ENCODE results near the gene MID1.
A peak's percentile ranks its signal among the peaks of the same experiment; 100 is the strongest.

Gene MID1

GRCh38 chrX:10529344-10529743 lies 91.0 kb downstream of the MID1 start:
- DNase-seq, result peak; percentile 38

- no peak for DNase-seq
Measured at GRCh38 chrX:10526451-10526850, 93.9 kb downstream of the MID1 start.

DNA sequence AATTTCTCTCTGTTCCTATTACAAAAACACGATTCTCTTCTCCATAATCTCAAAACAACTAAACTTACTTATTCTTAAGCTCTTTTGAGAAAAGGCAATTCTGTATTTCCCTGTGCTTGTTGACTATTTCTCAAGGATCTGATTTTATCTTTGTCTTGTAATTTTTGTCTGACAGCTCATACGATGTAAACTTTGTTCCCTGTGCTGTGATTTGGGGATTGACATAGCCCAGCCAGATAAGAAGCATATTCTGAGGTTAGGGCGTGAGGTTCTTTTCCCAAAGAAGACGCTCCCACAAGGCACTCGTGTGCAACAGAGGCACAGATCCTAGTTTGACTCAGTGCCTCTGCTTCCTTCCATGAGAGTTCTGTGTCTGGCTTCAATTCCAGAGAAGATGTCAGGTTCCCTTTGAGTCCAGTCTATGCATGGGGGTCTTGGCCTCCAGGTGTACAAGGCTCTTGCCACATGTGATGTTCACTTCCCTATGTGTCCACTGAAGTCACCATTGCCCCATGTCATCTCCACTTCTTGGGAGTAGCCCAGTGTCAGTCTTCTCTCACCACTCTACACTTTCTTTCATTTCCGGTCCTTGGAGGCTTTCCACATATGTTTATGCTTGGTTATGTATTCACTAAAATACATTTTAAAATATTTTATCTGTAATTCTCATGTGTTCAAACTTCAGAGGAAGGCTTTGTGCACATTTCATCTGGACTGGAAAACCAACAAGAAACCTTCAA lies 94.8 kb downstream of the MID1 start:
- DNase-seq, result no peak

DNA sequence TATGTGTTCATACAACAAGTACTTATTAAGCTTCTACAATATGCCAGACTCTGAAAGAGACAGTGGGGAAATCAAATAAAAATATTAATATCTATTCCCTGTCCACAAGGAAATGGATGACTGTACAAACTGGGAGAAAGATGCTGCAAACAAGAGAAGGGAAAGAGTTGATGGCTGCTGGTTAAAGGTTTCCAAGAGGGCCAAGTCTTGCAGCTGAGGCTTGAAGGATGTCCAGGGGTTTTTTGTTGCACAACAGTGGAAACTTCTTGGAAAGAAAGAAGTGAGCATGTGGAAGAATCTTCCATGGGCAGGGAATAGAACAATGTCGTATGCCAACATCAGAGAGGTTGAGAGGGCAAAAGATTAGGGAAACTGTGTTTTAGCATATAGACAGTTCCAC lies 95.8 kb downstream of the MID1 start:
- DNase-seq, result no peak

GRCh38 chrX:10519761-10520160 lies 100.6 kb downstream of the MID1 start:
- no peak for DNase-seq

DNA sequence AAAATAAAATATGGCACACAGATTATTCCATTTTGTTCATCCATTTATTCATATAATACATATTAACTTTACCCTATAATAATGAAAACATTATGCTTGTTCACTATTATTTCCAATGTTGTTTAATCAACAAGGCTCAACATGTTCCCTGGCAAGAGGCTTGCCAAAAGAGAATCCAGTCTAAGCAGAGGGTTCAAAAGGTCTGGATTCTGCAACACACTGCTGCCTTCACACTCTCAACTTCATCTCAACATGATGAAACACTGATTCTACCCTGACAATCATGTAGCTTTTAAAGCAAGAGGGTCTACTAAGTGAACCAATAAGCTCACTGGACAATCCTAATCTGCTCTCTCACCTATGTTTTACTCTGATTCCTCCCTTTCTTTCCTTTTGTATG lies 101.1 kb downstream of the MID1 start:
- DNase-seq, result no peak

GRCh38 chrX:10518073-10518472 lies 102.3 kb downstream of the MID1 start:
- no peak for DNase-seq

DNA sequence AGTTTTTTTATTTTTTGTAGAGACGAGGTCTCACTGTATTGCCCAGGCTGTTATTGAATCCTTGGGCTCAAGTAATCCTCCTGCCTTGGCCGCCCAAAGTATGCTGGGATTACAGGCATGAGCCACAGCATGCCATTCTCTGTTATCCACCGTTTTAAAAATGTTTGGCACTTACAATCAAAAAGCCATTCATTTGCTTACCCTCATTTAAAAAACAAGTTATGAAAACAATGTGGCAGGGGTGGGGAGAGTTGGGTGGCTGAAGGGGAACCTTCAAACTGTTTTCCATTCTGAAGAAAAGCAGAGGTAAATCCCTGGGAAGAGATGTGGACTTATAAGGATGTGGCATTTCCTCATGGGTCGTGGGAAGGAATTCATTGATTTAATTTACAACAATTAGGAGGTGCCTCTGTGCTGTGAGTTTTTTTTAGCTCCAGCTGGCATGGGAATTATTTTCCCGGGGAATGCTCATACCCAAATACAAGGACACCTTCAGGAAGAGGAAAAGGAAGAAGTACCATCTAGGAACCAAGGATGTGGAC lies 103.5 kb downstream of the MID1 start:
- no peak for DNase-seq

DNA sequence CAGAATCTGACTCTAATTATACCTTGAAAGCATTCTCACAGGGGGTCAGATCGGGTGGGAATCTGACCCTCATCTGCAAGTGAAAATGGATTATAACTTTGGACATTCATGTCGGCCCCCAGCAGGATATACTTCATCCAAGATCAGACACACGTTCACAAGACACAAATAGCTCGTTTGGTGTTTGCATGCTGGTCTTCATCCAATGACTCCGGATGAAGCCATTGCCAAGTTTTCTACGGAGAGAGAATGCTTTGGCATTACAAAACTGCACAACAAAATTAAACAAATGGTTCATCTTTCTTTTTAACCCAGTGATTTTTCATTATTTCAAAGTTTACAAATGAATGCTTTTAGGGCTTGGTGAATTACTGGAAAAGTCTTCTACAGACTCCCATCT lies 105.5 kb downstream of the MID1 start:
- no peak for DNase-seq

DNA sequence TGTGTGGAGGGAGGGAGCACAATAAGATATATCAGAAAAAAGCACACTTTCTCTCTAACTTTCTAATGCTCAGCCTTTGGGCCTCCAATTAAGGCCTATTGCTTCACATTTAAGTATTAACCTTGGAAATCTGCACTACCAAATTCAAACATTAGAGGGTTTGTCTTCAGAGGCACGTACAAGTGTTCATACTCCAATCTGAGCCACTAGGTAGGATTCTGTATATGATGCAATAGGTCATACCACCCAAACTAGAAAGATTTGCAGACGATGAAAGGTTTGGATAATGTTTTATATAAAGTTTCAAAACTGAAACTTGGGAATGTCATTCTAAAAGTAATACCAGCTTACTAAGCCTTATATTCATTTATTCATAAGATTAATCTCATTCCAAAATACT lies 106.4 kb downstream of the MID1 start:
- DNase-seq, result no peak

DNA sequence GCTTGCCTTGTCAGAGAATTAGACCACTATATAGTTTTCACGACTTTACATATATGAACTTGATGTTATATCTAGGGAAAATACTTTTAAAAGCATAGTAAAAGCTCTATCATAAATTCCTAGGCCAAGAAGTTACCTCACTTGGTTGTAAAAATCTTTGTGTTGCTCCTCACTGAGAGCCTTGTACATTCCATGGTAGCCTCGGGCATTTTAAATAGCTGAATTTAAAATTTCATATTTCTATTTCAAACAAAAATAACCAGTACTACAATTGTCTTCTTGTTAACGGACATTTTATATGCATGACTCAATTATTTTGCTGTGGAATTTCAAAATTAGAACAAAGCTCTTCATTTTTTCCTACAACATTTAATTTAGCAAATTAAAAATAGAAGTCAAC lies 107.6 kb downstream of the MID1 start:
- DNase-seq, result no peak

DNA sequence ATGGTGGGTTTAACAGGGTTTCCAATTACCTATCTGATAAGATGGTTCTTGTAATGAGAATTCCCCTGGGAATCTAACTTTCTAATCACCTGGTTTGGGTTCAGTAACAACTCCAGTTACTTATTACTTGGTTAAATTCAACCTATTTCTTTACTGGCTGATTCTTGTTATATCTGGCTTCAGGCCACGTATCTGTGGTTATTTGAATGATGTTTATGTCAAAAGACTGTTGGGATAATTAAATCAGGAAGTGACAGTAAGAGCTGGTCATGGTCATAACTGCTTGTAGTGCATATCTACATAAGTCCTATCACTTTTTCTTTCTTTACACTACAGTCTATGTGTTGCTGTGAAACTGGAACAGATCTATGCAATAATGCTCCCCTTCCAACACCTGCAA lies 108.1 kb downstream of the MID1 start:
- DNase-seq, result peak; percentile 45

GRCh38 chrX:10509397-10509796 lies 111.0 kb downstream of the MID1 start:
- no peak for DNase-seq

- no peak for DNase-seq
Measured at GRCh38 chrX:10508891-10509290, 111.5 kb downstream of the MID1 start.

DNA sequence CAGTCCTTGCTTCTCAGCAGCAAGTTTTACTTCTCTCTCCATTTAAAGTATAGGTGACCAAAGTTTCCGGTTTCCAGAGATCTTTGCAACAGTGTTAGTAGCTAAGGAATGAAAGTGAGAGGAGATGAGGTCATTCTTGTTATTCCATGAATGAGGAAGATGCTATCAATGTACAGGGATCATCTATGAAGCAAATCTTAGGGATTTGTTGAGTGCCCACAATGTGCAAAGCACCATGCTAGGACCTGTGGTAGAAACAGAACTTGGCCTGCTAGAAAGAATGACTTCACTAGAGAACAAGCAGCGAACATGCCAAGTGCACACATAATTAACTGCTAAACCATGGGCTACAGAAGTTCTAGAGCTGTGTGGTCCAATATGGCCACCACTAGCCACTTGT lies 112.5 kb downstream of the MID1 start:
- peak; percentile 35 for DNase-seq

DNA sequence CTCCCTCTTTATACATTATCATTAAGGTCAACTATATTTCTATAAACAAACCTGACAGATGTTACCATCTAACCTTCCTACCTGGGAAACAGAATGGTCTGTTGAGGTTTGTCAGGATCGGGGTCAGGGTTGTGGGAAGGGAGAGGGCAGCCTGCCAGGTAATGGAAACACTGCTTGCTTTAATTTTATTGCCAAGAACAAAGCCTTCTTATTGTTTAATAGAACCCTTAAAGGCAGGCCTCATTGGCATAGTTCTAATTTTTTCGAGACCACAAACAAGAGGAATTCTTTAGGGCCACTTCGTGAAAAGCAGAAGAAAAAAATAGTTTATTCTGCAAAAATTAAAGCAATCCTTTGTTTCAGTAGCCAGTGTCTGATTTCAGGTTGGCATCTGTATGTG lies 113.2 kb downstream of the MID1 start:
- DNase-seq, result no peak

DNA sequence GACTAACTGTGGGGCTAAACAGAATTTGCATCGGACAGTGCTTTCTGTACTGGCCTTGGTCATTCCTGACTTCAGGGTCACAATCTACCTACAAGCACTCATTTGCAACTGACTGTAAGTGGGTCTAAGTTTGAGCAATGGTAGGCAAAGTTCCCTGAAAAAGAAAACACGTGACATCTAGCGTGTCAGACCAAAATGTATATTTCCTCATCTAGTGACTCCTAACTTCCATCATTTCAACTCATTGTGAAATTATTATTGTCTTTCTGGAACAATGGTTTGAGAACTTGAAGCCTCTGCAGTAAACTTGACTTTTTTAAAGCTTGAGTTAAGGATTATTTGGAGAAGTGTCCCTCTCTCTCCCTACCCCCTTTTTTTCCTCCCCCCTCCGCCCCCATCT lies 113.6 kb downstream of the MID1 start:
- no peak for DNase-seq

DNA sequence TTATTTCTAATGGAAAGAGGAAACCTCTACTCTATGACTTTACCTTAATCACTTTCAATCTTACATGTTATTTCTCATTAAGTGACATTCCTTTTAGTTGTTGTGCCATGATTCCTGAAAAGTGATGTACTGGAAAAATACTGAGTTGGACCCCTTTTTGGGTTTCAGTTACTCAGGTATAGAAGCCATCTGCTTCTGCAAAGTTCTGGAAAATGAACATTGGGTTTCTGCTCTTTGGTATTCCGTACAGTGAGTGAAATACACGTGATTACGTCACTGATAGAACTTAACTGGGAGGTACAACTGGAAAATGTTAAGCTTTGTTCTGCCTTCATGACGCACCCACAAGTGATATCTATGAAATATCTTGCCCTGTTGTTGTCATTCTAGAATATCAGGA lies 114.7 kb downstream of the MID1 start:
- no peak for DNase-seq

GRCh38 chrX:10502961-10503360 lies 117.4 kb downstream of the MID1 start:
- DNase-seq, result no peak

DNA sequence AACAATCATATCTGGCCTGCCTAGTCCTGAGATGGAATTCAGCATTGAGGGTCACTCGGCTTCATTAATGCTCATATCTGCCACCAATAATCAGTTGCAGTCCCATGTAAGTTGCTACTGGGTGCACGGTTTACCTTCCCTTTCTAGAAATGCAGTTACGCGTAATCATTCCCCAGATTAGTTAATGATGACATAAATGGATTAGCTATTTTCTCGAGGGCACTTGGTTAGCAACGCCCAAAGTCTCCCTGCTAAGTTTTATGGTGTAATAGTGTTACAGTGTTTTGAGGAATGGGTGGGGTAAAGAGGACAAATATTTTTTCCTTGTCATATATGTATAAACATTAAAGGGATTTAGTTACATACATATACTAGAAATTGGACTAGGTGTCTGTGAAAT lies 118.8 kb downstream of the MID1 start:
- no peak for DNase-seq

DNA sequence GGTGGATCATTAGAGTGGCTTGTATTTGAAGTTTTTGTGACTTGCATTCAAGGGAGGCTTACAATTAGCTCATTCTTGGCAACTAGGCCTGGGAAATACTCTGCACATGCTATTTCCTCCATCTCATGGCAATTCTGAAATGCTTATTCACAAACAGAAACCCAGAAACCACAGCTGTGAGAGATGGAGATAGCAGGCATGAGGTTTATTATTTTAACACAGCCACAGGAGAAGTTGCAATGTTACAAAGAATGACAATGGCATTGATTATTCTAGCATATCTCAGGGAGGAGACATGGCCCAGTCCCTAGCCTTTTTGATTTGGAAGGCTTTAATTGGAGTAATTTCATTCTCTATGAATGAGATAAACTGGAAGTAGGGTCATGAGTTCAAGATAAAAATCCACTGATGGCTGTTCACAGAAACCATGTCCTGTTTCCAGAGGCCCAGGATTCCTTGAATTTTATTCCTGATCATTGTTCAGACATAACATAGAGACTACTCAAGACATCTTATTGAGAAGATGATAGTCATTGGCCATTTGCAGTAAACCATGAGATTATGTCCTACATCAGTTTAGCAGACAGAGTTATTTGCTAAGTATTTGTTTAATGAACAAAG lies 123.9 kb downstream of the MID1 start:
- peak; percentile 88 for DNase-seq

- no peak for DNase-seq
Measured at GRCh38 chrX:10495677-10496076, 124.7 kb downstream of the MID1 start.

DNA sequence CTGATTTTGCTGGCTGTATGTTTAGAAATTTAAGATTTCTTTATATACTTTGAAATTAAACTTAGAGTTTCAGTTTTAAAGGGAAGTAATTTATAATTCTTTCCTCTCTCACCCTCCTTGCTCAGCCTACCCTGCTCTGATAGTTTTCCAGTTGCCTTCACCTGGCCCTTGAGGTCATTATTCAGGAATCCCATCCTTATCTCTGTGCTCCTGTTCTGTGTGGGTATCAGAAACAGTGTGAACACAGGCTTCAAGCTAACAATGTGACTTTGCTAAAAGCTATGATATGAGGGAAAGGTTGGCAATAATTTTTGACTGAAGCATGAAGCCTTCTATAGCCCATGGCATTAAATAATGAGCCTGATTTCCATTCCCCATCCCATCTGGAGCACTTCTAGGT lies 128.1 kb downstream of the MID1 start:
- no peak for DNase-seq

DNA sequence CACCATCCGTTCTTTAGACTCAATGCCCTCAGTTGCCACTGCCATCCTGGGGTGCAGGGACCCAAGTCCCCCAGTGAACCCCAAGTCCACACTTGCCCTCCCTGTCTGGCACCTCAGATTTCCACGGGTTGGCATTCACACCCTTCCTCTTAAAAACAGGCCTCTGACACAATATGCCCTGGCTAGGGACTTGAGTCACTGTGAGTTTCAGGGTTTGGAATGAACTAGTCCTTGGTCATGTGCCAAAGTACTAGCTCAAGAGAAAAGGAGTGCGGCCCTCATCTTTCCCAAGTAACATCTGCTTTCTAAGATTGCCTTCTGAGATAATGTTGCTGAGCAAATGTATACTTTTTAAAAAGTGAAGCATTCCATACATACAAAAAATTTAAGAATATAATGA lies 134.0 kb downstream of the MID1 start:
- no peak for DNase-seq
